ENCODE data around the gene GNAL.

Gene GNAL

GRCh38 chr18:11762429-11762828 is 73.4 kb downstream of the GNAL start:
- no peak for DNase-seq (ENCODE audit: low spot score)

DNA sequence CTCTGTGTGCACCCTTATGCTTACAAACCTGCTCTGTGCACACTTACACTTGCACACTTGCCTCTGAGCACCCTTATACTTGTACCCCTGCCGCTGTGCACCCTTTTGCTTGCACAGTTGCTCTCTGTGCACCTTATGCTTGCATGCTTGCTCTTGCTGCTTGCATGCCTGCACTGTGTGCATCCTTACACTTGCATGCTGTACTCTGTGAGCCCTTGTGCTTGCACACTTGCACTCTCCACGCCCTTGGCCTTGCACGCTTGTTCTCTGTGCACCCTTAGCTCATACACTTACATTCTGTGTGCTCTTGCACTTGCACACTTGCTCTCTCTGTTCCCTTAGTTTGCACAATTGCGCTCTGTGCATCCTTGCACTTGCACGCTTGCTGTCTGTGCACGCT is 78.3 kb downstream of the GNAL start:
- no peak for DNase-seq (ENCODE audit: low spot score)

DNA sequence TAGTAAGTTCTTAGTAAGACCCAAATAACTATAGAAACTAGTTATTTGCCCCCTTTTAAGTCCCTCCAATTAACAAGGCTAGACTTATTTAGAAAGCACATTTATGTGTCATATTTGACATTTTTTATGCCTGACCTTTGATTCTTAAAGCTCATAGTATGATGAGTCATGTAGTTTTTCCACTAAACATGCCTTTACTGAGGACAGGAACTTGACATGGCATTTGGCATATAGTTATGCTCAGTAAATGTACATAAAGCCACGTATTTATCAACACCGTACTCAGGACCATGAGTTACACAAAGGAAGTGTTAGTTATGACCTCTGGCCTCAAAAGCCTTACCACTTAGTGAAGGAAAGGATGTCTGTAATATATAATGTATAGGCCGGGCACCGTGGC is 78.9 kb downstream of the GNAL start:
- DNase-seq (ENCODE audit: low spot score), result no peak

DNA sequence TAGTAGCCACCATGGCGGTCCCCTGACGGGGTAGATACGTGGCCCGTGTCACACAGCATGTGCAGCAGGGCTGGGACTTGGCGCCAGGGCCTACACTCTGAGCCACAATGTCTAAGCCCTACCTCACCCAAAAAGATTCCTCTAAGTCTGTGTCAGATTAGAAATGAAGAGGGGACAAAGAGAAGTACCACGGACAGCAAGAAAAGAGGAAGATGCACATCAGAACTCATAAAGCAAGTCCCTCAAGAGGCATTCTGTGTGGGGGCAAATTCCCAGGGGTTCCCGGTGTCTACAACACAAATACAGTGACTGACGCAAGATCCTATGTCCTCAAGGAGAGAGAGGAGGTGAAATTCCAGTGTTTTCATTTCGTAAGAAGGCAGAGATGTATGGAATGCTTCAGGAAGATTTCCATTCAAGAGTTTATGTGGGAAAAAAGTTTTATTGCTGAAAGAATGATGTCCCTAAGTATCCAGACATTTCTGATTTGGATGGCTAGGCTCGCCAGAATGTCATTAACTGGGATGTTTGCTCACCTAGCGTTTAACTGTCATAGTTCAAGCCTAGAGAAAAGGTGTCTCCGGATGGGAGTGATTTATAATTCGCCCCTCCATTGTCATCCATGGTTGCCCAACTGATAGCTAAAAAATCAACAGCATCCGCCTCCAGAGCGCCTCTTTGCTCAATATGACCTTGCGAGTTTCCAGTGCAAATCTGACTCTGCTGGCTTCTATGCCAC is 86.5 kb downstream of the GNAL start:
- DNase-seq (ENCODE audit: low spot score), result no peak

DNA sequence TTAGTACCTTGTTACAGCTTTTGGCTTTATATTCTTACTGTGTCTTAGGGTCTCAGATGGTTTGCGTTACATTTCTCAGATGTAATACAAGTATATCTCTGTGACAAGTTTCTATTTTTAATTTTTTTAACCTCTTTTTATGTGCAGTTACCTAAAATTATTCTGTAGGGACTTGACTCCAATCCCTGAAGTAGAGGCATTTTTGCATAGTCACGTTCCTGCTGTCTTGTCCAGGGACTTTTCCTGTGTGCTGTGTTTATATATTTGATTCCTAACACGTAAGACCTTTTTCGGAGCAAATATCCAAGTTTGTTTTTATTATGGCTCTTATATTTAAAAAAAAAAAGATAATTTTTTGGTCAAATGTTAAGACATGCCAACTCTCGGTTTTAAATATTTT is 91.0 kb downstream of the GNAL start:
- DNase-seq (ENCODE audit: low spot score), result no peak

GRCh38 chr18:11783716-11784331 is 94.8 kb downstream of the GNAL start:
- DNase-seq (ENCODE audit: low spot score), result no peak

DNA sequence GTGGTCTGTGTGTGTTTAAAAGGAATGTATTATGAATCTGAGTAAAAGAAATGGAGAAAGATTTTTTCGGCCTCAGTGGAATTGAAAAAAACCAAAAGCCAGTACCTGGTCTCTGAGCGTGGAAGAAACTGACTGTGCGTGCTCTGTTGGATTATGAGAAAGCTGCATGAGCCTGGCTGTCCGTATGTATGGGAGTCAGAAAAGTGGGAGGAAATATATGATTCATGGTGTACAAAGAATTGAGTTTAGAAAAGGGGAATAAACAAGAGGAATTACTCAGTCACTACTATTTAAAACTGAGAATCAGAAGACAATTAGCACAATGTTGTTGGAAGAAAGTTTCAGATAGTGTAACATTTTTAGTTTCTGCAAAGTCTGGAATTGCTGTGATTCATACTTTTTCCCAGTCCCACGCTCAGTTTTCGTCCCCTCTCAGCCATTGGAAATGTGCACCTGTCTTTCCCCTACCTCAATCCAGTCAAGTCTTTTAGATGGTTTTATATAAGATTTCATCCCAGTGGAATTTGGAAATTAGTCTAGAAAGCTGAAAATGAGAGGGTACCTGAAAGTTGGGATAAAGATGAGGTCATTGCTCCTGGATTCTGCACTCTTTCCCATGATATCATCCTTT is 95.7 kb downstream of the GNAL start:
- DNase-seq (ENCODE audit: low spot score), result no peak

DNA sequence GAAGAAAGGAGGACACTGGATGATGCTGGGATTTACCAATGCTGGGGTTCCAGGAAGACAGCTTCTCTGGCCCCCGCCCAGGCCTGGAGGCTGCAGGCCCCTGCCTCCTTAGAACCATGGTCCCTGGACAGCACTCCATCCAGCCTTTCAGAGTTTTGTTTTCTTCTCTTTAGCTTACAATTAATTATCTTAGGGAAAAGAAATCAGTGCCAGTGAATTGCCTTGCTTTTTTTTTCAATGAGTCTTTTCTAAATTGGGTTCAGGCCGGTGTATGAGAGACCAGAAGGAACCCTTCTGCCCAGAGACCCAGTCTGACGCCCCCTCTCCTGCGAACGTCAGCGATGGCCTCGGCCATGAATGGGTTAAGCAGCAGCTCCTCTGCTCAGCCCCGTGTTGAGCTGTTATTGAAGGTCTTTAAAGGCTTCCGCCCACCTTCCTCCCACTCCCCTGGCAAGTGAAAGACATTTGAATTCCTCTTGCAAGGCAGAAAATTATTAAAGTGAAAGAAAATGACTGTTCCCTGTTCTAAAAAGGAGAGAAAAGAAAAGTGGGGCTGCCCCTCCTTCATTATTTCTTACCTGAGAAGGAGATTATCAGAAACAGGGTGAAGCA is 96.5 kb downstream of the GNAL start:
- no peak for DNase-seq (ENCODE audit: low spot score)

- no peak for DNase-seq (ENCODE audit: low spot score)
These were observed 100.8 kb downstream of the GNAL start for GRCh38 chr18:11789716-11790510.

- no peak for DNase-seq (ENCODE audit: low spot score)
These were observed 102.1 kb downstream of the GNAL start for GRCh38 chr18:11791131-11791530.

- DNase-seq (ENCODE audit: low spot score), result no peak
These were observed 103.6 kb downstream of the GNAL start for GRCh38 chr18:11792632-11793031.

- DNase-seq (ENCODE audit: low spot score), result no peak
These were observed 105.1 kb downstream of the GNAL start for GRCh38 chr18:11794195-11794594.

DNA sequence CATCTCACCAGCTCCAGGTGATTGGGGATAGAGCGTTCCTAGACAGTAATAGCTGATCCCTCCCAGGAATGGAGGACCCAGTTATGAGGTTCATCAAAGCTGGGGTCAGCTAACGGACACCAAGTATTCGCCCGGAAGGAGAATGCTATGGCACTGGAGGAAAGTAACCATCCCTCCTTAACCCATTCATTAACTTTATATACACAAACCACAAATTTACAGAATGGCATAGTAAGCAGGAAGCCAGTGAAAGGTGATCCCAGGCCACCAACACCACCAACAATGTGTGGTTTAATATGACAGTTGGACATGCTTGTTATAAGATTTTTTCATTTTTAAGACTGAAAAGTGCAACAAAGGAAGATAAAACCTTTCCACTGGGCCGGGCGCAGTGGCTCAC is 106.9 kb downstream of the GNAL start:
- no peak for DNase-seq (ENCODE audit: low spot score)

- DNase-seq (ENCODE audit: low spot score), result no peak
These were observed 109.2 kb downstream of the GNAL start for GRCh38 chr18:11798271-11798670.

DNA sequence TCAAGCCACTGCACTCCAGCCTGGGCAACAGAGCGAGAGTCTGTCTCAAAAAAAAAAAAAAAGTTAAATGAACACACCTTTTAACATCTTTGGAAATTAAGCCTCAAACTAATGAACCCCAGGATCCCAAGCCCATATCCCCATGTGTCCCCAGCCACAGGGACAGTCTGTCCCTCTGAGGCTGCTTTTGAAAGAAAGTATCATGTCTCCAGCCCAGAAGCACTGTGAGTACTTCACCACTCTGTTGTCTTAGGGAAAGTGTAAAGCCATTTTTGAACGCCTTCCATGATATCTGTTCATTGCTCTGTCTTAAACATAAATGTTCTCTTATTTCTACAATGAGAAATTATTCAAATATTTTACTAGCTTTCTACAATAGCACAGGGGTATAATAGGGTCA is 110.0 kb downstream of the GNAL start:
- DNase-seq (ENCODE audit: low spot score), result no peak

GRCh38 chr18:11800566-11801334 is 111.7 kb downstream of the GNAL start:
- DNase-seq (ENCODE audit: low spot score), result no peak

DNA sequence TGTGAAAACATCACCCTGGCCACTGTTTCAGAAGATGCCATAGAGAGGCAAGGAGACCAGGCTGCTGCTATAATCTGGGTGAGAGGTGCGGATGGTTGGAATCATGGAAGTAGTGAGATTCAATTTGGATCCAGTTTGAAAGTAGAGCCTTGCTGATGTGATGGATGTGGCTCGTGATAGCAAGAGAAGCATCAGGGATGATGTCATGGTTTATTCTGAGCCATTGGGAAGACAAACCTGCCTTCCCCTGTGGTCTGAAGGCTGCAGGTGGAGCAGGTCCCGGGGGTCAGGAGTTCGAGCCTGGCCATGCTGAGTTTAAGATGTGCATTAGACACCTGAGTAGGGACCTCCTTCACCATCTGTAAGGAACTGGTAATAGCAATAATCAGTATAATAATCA is 112.5 kb downstream of the GNAL start:
- DNase-seq (ENCODE audit: low spot score), result no peak

DNA sequence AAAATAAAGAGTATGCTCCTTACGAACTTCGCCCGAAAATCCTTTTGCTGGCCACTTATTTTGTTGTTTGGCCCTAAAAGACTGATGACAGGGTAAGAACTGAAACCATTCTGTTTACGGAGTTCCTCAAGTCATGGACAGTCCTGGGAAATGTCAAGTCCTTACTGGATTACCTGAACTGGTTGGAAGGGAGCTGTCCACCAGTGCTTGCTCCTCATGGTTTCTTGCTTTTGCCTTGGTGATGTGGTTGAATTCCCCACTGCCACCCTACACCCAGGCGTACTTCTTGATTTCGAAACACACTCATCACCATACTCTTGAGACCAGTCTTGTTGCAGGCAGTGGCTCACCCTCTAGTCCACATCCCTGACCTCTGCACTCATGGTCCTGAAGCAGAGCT is 113.1 kb downstream of the GNAL start:
- no peak for DNase-seq (ENCODE audit: low spot score)

DNA sequence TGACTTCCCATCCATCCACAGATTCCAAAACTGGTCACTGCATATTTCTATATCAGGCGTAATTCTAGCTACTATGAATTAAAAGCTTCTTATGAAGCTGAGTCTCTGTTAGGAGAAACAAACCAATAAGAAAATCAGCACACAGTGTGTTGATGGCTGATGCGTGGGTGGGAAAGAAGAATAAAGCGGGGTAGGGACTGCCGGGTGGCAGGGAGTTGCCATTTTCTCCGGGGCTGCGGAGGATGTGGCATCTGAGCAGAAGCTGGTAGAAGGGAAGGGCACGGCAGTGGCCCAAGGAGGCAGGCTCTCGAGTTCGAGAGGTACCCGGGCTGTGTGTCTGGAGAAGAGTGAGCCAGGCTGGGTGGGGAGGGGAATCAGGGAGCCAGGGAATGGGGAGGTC is 113.5 kb downstream of the GNAL start:
- no peak for DNase-seq (ENCODE audit: low spot score)

GRCh38 chr18:11807233-11807632 is 118.2 kb downstream of the GNAL start:
- DNase-seq (ENCODE audit: low spot score), result no peak

GRCh38 chr18:11808001-11808855 is 119.2 kb downstream of the GNAL start:
- DNase-seq (ENCODE audit: low spot score), result no peak
